ENCODE data around the gene MPPED1. TPM values are rescaled to one million over a fixed set of nuclear protein-coding genes. Genes with fewer than 3 reads are reported as not detected.

MPPED1 gene
- total RNA-seq, 2 experiments from 2014 or later, result not detected

DNA sequence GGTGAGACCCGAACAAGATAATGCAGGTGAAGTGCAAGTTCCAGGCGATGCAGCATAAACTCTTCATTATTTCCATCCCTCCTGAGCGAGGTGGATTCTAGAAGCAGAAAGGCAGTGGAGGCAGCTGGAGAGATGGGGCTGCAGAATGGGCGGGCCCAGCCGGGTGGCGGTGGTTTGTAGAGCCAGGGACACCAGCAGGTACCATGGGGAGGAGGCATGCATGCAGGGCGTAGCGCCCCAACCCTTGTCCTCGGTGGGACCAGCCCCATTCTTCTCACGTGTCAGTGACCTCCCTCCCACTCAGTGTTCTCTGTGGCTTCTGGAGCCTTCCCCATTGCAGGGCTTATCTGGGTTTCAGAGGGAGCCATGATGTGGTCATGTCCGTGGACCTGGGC lies 38.0 kb downstream of the MPPED1 start:
- Mint-ChIP-seq H3K4me3 (no peak overlapping the region), H3K36me3 (no peaks in the 10 kb centered on the region), H3K4me1 (ENCODE audit: low read depth) (no peaks in the 10 kb centered on the region), H3K27ac (no peak overlapping the region), H3K9me3 (no peaks in the 10 kb centered on the region), H3K27me3 (no peaks in the 10 kb centered on the region)
- CTCF ChIA-PET, result no interaction called here
- DNase-seq, result no peak
- intact Hi-C loops (cut with micrococcal nuclease), result no loop called here
- POLR2A ChIA-PET, result no interaction called here

DNA sequence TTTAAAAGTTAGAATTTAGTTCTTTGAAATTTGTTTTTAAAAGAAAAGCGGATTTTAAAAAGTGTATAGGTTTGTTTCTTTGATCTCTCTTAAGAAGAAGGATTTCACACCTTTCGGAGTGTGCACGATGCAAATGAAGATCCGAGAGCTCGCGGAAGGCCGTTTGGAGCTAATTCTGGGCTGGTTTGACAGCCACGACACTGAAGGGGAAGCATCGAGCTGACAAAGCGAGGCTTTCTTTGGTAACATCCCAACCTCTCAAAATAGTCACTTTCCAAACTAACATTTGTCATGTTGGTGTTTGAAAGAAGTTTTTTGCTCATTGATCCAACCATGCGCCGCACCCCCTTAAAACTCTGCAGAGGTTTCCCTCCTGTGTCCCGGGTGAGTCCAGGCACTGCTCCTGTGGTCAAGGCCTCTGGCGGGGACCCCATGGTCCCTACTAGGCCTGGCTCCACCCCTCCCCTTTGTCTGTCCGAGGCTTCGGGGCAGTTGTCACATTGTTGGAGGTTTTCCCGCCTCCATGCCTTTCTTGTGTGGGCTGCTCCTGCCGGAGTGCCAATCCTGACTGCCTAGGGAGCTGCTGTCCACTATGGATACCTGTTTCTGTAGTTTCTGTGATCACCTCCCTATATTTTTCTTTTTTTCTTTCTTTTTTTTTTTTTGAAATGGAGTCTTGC lies 39.7 kb downstream of the MPPED1 start:
- Mint-ChIP-seq H3K4me3 (no peak overlapping the region), H3K9me3 (no peaks in the 10 kb centered on the region), H3K36me3 (no peaks in the 10 kb centered on the region), H3K4me1 (ENCODE audit: low read depth) (no peaks in the 10 kb centered on the region), H3K27me3 (no peaks in the 10 kb centered on the region), H3K27ac (no peak overlapping the region)
- DNase-seq, result no peak
- CTCF ChIA-PET, result no interaction called here
- POLR2A ChIA-PET, result no interaction called here
- intact Hi-C loops (cut with micrococcal nuclease), result no loop called here

- no peaks in the 10 kb centered on the region for H3K4me1 Mint-ChIP-seq (ENCODE audit: low read depth)
- CTCF ChIA-PET, result no interaction called here
- POLR2A ChIA-PET, result no interaction called here
- peaks cover under 1% of the 10 kb centered on the region for H3K9me3 Mint-ChIP-seq
- no peak overlapping the region for H3K27ac Mint-ChIP-seq
- no peak for DNase-seq
- peaks cover 15% of the 10 kb centered on the region for H3K27me3 Mint-ChIP-seq
- H3K4me3 Mint-ChIP-seq, result no peak overlapping the region
- H3K36me3 Mint-ChIP-seq, result no peaks in the 10 kb centered on the region
- intact Hi-C loops (cut with micrococcal nuclease), result no loop called here
These were observed 44.0 kb downstream of the MPPED1 start for GRCh38 chr22:43455846-43456245.

- ChIA-PET CTCF (no interaction called here), POLR2A (no interaction called here)
- Mint-ChIP-seq H3K4me3 (no peak overlapping the region), H3K27me3 (peaks cover 15% of the 10 kb centered on the region), H3K36me3 (no peaks in the 10 kb centered on the region), H3K27ac (no peak overlapping the region), H3K4me1 (ENCODE audit: low read depth) (no peaks in the 10 kb centered on the region), H3K9me3 (peaks cover 2% of the 10 kb centered on the region)
- intact Hi-C loops (cut with micrococcal nuclease), result no loop called here
- no peak for DNase-seq
These were observed 45.2 kb downstream of the MPPED1 start for GRCh38 chr22:43457002-43457401.

- H3K36me3 Mint-ChIP-seq, result no peaks in the 10 kb centered on the region
- POLR2A ChIA-PET, result no interaction called here
- peaks cover 36% of the 10 kb centered on the region for H3K27me3 Mint-ChIP-seq
- H3K4me3 Mint-ChIP-seq, result no peak overlapping the region
- no peak overlapping the region for H3K27ac Mint-ChIP-seq
- intact Hi-C loops (cut with micrococcal nuclease), result no loop called here
- DNase-seq, result no peak
- H3K4me1 Mint-ChIP-seq (ENCODE audit: low read depth), result no peaks in the 10 kb centered on the region
- CTCF ChIA-PET, result no interaction called here
- H3K9me3 Mint-ChIP-seq, result peaks cover 12% of the 10 kb centered on the region
These were observed 50.9 kb downstream of the MPPED1 start for GRCh38 chr22:43462701-43463100.

DNA sequence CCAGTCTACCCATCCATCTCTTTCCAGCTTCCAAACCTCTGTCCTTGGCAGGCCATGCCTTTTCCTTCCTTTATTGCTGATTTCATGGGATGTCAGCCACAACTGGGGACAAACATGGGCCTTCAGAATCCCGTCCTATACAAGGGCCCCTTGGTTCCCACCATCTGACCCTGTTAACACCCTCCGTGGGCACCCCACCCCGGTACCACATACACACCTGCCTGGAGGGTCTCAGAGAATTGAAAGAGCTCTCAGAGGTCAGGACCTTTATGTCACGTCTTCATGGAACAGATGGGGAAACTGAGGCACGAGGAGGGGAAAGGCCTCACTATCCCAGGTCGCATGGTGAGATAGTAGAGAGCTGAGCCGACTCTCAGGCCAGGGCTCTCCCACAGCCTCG lies 53.0 kb downstream of the MPPED1 start:
- no peak overlapping the region for H3K4me3 Mint-ChIP-seq
- H3K27ac Mint-ChIP-seq, result no peak overlapping the region
- H3K27me3 Mint-ChIP-seq, result peaks cover 34% of the 10 kb centered on the region
- DNase-seq, result no peak
- H3K4me1 Mint-ChIP-seq (ENCODE audit: low read depth), result no peaks in the 10 kb centered on the region
- intact Hi-C loops (cut with micrococcal nuclease), result no loop called here
- POLR2A ChIA-PET, result no interaction called here
- H3K9me3 Mint-ChIP-seq, result peaks cover 12% of the 10 kb centered on the region
- CTCF ChIA-PET, result no interaction called here
- H3K36me3 Mint-ChIP-seq, result no peaks in the 10 kb centered on the region

- intact Hi-C loops (cut with micrococcal nuclease), result no loop called here
- no peaks in the 10 kb centered on the region for H3K36me3 Mint-ChIP-seq
- ChIA-PET POLR2A (no interaction called here), CTCF (no interaction called here)
- H3K27ac Mint-ChIP-seq, result no peak overlapping the region
- DNase-seq, result peak; percentile 0
- no peak overlapping the region for H3K4me3 Mint-ChIP-seq
- peaks cover 36% of the 10 kb centered on the region for H3K27me3 Mint-ChIP-seq
- no peaks in the 10 kb centered on the region for H3K4me1 Mint-ChIP-seq (ENCODE audit: low read depth)
- H3K9me3 Mint-ChIP-seq, result peaks cover 12% of the 10 kb centered on the region
These were observed 53.6 kb downstream of the MPPED1 start for GRCh38 chr22:43465291-43466015.

- Mint-ChIP-seq H3K27ac (no peak overlapping the region), H3K4me1 (ENCODE audit: low read depth) (no peaks in the 10 kb centered on the region), H3K4me3 (no peak overlapping the region), H3K36me3 (no peaks in the 10 kb centered on the region), H3K27me3 (peaks cover 40% of the 10 kb centered on the region), H3K9me3 (peaks cover 11% of the 10 kb centered on the region)
- ChIA-PET POLR2A (no interaction called here), CTCF (no interaction called here)
- DNase-seq, result peak; percentile 1
- intact Hi-C loops (cut with micrococcal nuclease), result no loop called here
These were observed 54.9 kb downstream of the MPPED1 start for GRCh38 chr22:43466710-43467109.

- DNase-seq, result peak; percentile 4
- Mint-ChIP-seq H3K9me3 (peaks cover 11% of the 10 kb centered on the region), H3K27ac (no peak overlapping the region), H3K4me1 (ENCODE audit: low read depth) (no peaks in the 10 kb centered on the region), H3K27me3 (peaks cover 40% of the 10 kb centered on the region), H3K36me3 (no peaks in the 10 kb centered on the region), H3K4me3 (no peak overlapping the region)
- intact Hi-C loops (cut with micrococcal nuclease), result no loop called here
- ChIA-PET CTCF (no interaction called here), POLR2A (no interaction called here)
These were observed 55.6 kb downstream of the MPPED1 start for GRCh38 chr22:43467216-43467940.

DNA sequence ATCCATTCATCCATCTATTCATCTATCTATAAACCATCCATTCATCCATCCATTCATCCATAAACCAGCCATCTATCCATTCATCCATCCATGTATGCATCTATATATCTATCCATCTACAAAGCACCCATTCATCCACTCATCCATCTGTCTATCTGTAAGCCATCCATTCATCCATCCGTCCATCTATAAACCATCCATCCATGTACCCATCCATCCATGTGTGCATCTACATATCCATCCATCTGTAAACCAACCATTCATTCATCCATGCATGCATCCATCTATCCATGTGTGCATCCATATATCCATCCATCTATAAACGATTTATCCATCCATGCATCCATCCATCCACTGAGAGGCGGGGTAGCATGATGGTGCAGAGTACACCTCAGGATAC lies 58.4 kb downstream of the MPPED1 start:
- CTCF ChIA-PET, result no interaction called here
- H3K27ac Mint-ChIP-seq, result no peak overlapping the region
- intact Hi-C loops (cut with micrococcal nuclease), result no loop called here
- H3K36me3 Mint-ChIP-seq, result no peaks in the 10 kb centered on the region
- POLR2A ChIA-PET, result interaction anchor here (0.6 kb wide), 1 partner anchor 436 kb away, joined by 8 read pairs; no protein-coding TSS in a partner anchor
- H3K9me3 Mint-ChIP-seq, result no peaks in the 10 kb centered on the region
- H3K27me3 Mint-ChIP-seq, result peaks cover 35% of the 10 kb centered on the region
- no peaks in the 10 kb centered on the region for H3K4me1 Mint-ChIP-seq (ENCODE audit: low read depth)
- DNase-seq, result no peak
- no peak overlapping the region for H3K4me3 Mint-ChIP-seq

GRCh38 chr22:43470941-43471585 lies 59.2 kb downstream of the MPPED1 start:
- Mint-ChIP-seq H3K4me3 (no peak overlapping the region), H3K36me3 (no peaks in the 10 kb centered on the region), H3K27me3 (peaks cover 33% of the 10 kb centered on the region), H3K27ac (no peak overlapping the region), H3K9me3 (no peaks in the 10 kb centered on the region), H3K4me1 (ENCODE audit: low read depth) (no peaks in the 10 kb centered on the region)
- CTCF ChIA-PET, result no interaction called here
- POLR2A ChIA-PET, result no interaction called here
- intact Hi-C loops (cut with micrococcal nuclease), result no loop called here
- no peak for DNase-seq

GRCh38 chr22:43471606-43472135 lies 59.9 kb downstream of the MPPED1 start:
- POLR2A ChIA-PET, result no interaction called here
- H3K4me1 Mint-ChIP-seq (ENCODE audit: low read depth), result no peaks in the 10 kb centered on the region
- CTCF ChIA-PET, result no interaction called here
- no peak overlapping the region for H3K4me3 Mint-ChIP-seq
- H3K36me3 Mint-ChIP-seq, result no peaks in the 10 kb centered on the region
- H3K9me3 Mint-ChIP-seq, result no peaks in the 10 kb centered on the region
- intact Hi-C loops (cut with micrococcal nuclease), result no loop called here
- H3K27ac Mint-ChIP-seq, result no peak overlapping the region
- no peak for DNase-seq
- peaks cover 31% of the 10 kb centered on the region for H3K27me3 Mint-ChIP-seq
